Progenitor cell of endocrine pancreas (in vitro differentiated cells): ENCODE data around the gene AMOT. TPM values are rescaled to one million over a fixed set of nuclear protein-coding genes. Genes with fewer than 3 reads are reported as not detected.

Experiments
- DNase-seq: peaks from one replicate; pipeline ENCODE4 v3.0.0; 2021; ENCODE audit warnings: low spot score; ENCODE audit not compliant: unreplicated experiment
- H3K27ac Mint-ChIP-seq: 2 replicates; pipeline ENCODE4 v1.8.0; 2021; ENCODE audit warnings: mild to moderate bottlenecking, moderate library complexity, mixed read lengths
- H3K27me3 Mint-ChIP-seq: 2 replicates; pipeline ENCODE4 v1.8.0; 2021; ENCODE audit warnings: mixed read lengths
- H3K36me3 Mint-ChIP-seq: 2 replicates; pipeline ENCODE4 v1.8.0; 2022; ENCODE audit warnings: mixed read lengths; ENCODE audit not compliant: insufficient read depth
- H3K4me1 Mint-ChIP-seq: 2 replicates; pipeline ENCODE4 v1.8.0; 2021; ENCODE audit warnings: low read depth, mixed read lengths
- H3K4me3 Mint-ChIP-seq: 2 replicates; pipeline ENCODE4 v1.8.0; 2021; ENCODE audit warnings: low read depth, mild to moderate bottlenecking, moderate library complexity, mixed read lengths
- H3K9me3 Mint-ChIP-seq: 2 replicates; pipeline ENCODE4 v1.8.0; 2021; ENCODE audit warnings: low read depth, mixed read lengths
- CTCF ChIP-seq: fragments of 200-600 bp; sonication (generic); IDR thresholded peaks from one replicate; pipeline ENCODE4 v1.5.0; 2021; ENCODE audit warnings: antibody characterized with exemption, mild to moderate bottlenecking; ENCODE audit not compliant: unreplicated experiment
- total RNA-seq: library from RNA; stranded (reverse); gene quantifications from 2 replicates; pipeline ENCODE4 v1.2.1, GENCODE V29; 2021

Gene AMOT
- total RNA-seq, 1 donor from 2014 or later: 494 TPM

- Mint-ChIP-seq H3K27ac (no peak overlapping the region), H3K27me3 (no peaks in the 10 kb centered on the region), H3K36me3 (no peaks in the 10 kb centered on the region), H3K4me3 (no peak overlapping the region), H3K9me3 (peaks cover 10% of the 10 kb centered on the region), H3K4me1 (peaks cover 34% of the 10 kb centered on the region)
- no peak for DNase-seq
- no peak for TF ChIP-seq CTCF
These were observed 34.0 kb upstream of the AMOT start for GRCh38 chrX:112874614-112875013.

GRCh38 chrX:112874175-112874574, 33.5 kb upstream of the AMOT start:
- no peak for DNase-seq
- Mint-ChIP-seq H3K36me3 (no peaks in the 10 kb centered on the region), H3K4me1 (peaks cover 34% of the 10 kb centered on the region), H3K9me3 (peaks cover 9% of the 10 kb centered on the region), H3K27me3 (no peaks in the 10 kb centered on the region), H3K4me3 (no peak overlapping the region), H3K27ac (no peak overlapping the region)
- peak; percentile 34 for TF ChIP-seq CTCF

- Mint-ChIP-seq H3K4me3 (no peak overlapping the region), H3K4me1 (peaks cover 16% of the 10 kb centered on the region), H3K9me3 (peaks cover 4% of the 10 kb centered on the region), H3K27me3 (no peaks in the 10 kb centered on the region), H3K27ac (no peak overlapping the region), H3K36me3 (no peaks in the 10 kb centered on the region)
- no peak for TF ChIP-seq CTCF
- no peak for DNase-seq
These were observed 28.0 kb upstream of the AMOT start for GRCh38 chrX:112868586-112868985.

- Mint-ChIP-seq H3K36me3 (no peaks in the 10 kb centered on the region), H3K27me3 (no peaks in the 10 kb centered on the region), H3K9me3 (peaks cover 4% of the 10 kb centered on the region), H3K4me1 (peaks cover 14% of the 10 kb centered on the region), H3K27ac (peak overlapping the region; percentile 35), H3K4me3 (no peak overlapping the region)
- peak; percentile 12 for DNase-seq
- peak; percentile 63 for TF ChIP-seq CTCF
These were observed 26.9 kb upstream of the AMOT start for GRCh38 chrX:112867570-112867969.

- Mint-ChIP-seq H3K9me3 (peaks cover 3% of the 10 kb centered on the region), H3K36me3 (no peaks in the 10 kb centered on the region), H3K4me1 (peaks cover 12% of the 10 kb centered on the region), H3K27me3 (no peaks in the 10 kb centered on the region), H3K27ac (no peak overlapping the region), H3K4me3 (no peak overlapping the region)
- no peak for DNase-seq
- no peak for TF ChIP-seq CTCF
These were observed 25.5 kb upstream of the AMOT start for GRCh38 chrX:112866175-112866574.
